Body of pancreas (tissue), 4 donors: ENCODE measurements around the gene LDLRAD4. TPM values are rescaled to one million over a fixed set of nuclear protein-coding genes. Genes with fewer than 3 reads are reported as not detected.

ENCODE experiments used
- ATAC-seq: fragments of 150-250 bp; one replicate; pipeline ENCODE4 v1.9.1; 2016
- DNase-seq, 4 donors: peaks; one replicate each; pipeline ENCODE4 v3.0.0-alpha.2; 2019
- H3K27ac ChIP-seq, 4 donors: fragments of 200-600 bp; sonication (generic); 1 replicate in 3 of 4; 2 replicates in 1 of 4; pipeline versions ENCODE4 v1.5.1 to v1.6.1; 2016 to 2019; ENCODE audit warnings: mild to moderate bottlenecking in 1 of 4, mixed read lengths in 1 of 4, moderate library complexity in 1 of 4
- H3K27me3 ChIP-seq, 2 donors: fragments of 200-600 bp; sonication (generic); one replicate each; pipeline ENCODE4 v1.6.0; 2016; ENCODE audit warnings: mild to moderate bottlenecking in 1 of 2
- H3K36me3 ChIP-seq, 2 donors: fragments of 200-600 bp; sonication (generic); replicated peaks in 1 of 2; 2 replicates each; pipeline ENCODE4 v1.5.1; 2016; ENCODE audit warnings: low read depth in 2 of 2; ENCODE audit not compliant: insufficient read depth in 1 of 2
- H3K4me1 ChIP-seq: fragments of 200-600 bp; sonication (generic); one replicate; pipeline ENCODE4 v1.6.0; 2016
- H3K4me3 ChIP-seq, 2 donors: fragments of 200-600 bp; sonication (generic); 1 replicate in 1 of 2; 2 replicates in 1 of 2; pipeline ENCODE4 v1.5.1; 2016 to 2019
- H3K9me3 ChIP-seq, 3 donors: fragments of 200-600 bp; sonication (generic); 1 replicate in 2 of 3; 2 replicates in 1 of 3; pipeline ENCODE4 v1.5.1; 2016
- CTCF ChIP-seq, 7 experiments: fragments of 450-650 bp in 4 of 7; fragments of 200-600 bp in 3 of 7; sonication (generic) in 3 of 7; IDR thresholded peaks; one replicate each; pipeline ENCODE4 v1.5.1; 2016 to 2019; ENCODE audit warnings: antibody characterized with exemption in 7 of 7
- POLR2A ChIP-seq, 3 donors: fragments of 450-650 bp; IDR thresholded peaks; one replicate each; pipeline ENCODE4 v1.6.1; 2016; ENCODE audit warnings: antibody characterized with exemption in 3 of 3, mild to moderate bottlenecking in 2 of 3
- WGBS, 2 donors: methylation state at CpG; one replicate each; pipeline ENCODE4 v1.1.5; 2017; 5-methylcytosine and 5-hydroxymethylcytosine counted together
- intact Hi-C: fragments of 100-400 bp; cut with DNase I; formaldehyde crosslinking; loops from one replicate; pipeline ENCODE4 v1.15.1; 2023
- total RNA-seq, 2 donors: library from RNA; depleted of rRNA; stranded (reverse); fragments of >200 nt; gene quantifications; one replicate each; pipeline ENCODE4 v1.1.0, GENCODE V29; 2016

The LDLRAD4 gene
- total RNA-seq, 2 donors from 2014 or later = 8.6 to 35.9 TPM

GRCh38 chr18:13229001-13229671 is 10.6 kb downstream of the LDLRAD4 start:
- no peak for DNase-seq
- Histone ChIP-seq H3K9me3 (no peaks in the 10 kb centered on the region), H3K27me3 (no peaks in the 10 kb centered on the region), H3K4me3 (no peak overlapping the region), H3K27ac (no peak overlapping the region), H3K36me3 (no peaks in the 10 kb centered on the region), H3K4me1 (peaks cover 1% of the 10 kb centered on the region)
- TF ChIP-seq POLR2A (IDR thresholded peaks at IDR 0.05) = no peak
- TF ChIP-seq CTCF (IDR thresholded peaks at IDR 0.05) = no peak
- WGBS, 2 donors = 67 to 79% methylated on average over 6 to 13 of the region's 13 CpGs
- no peak for ATAC-seq
- intact Hi-C loops = no loop called here

GRCh38 chr18:13231151-13231550 is 12.6 kb downstream of the LDLRAD4 start:
- no peak for TF ChIP-seq CTCF (IDR thresholded peaks at IDR 0.05)
- 92 to 93% methylated on average over 17 of the region's 17 CpGs for WGBS, 2 donors
- intact Hi-C loops = no loop called here

GRCh38 chr18:13232086-13232917 is 13.7 kb downstream of the LDLRAD4 start:
- no peak for TF ChIP-seq POLR2A (IDR thresholded peaks at IDR 0.05)
- TF ChIP-seq CTCF (IDR thresholded peaks at IDR 0.05) = no peak
- WGBS, 2 donors = 89% methylated on average over 33 to 36 of the region's 37 CpGs
- Histone ChIP-seq H3K9me3 (no peaks in the 10 kb centered on the region), H3K27ac (no peak overlapping the region), H3K4me1 (no peaks in the 10 kb centered on the region), H3K36me3 (no peaks in the 10 kb centered on the region), H3K4me3 (no peak overlapping the region), H3K27me3 (no peaks in the 10 kb centered on the region)
- intact Hi-C loops = no loop called here
- ATAC-seq (peak; percentile 27), DNase-seq (peak in 1 of 4 donors; percentile 20)

More at GRCh38 chr18:13231151-13231550, 12.6 kb downstream of the LDLRAD4 start:
- H3K9me3 ChIP-seq = no peaks in the 10 kb centered on the region
- no peaks in the 10 kb centered on the region for H3K27me3 ChIP-seq
- no peaks in the 10 kb centered on the region for H3K4me1 ChIP-seq
- no peak for DNase-seq
- no peak overlapping the region for H3K27ac ChIP-seq
- ATAC-seq = no peak
- H3K36me3 ChIP-seq = no peaks in the 10 kb centered on the region
- H3K4me3 ChIP-seq = no peak overlapping the region

- intact Hi-C loops = no loop called here
- DNase-seq (no peak), ATAC-seq (no peak)
- H3K4me3 ChIP-seq = no peak overlapping the region
- no peaks in the 10 kb centered on the region for H3K4me1 ChIP-seq
- no peaks in the 10 kb centered on the region for H3K9me3 ChIP-seq
- H3K27ac ChIP-seq = no peak overlapping the region
- no peak for TF ChIP-seq POLR2A (IDR thresholded peaks at IDR 0.05)
- no peak for TF ChIP-seq CTCF (IDR thresholded peaks at IDR 0.05)
- no peaks in the 10 kb centered on the region for H3K36me3 ChIP-seq
- H3K27me3 ChIP-seq = no peaks in the 10 kb centered on the region
- WGBS, 2 donors = 86 to 89% methylated on average over 9 to 19 of the region's 19 CpGs
These were observed 14.6 kb downstream of the LDLRAD4 start for GRCh38 chr18:13232971-13233786.
